Colonic mucosa (tissue), 4 donors: Measurements from ENCODE around the gene FGF19. TPM values are rescaled to one million over a fixed set of nuclear protein-coding genes. Genes with fewer than 3 reads are reported as not detected.

Source experiments
- DNase-seq: peaks from one replicate; pipeline ENCODE4 v3.0.0-alpha.2; 2020
- H3K27ac ChIP-seq: fragments of 200-600 bp; one replicate; pipeline ENCODE4 v1.8.0; 2021
- H3K27me3 ChIP-seq: fragments of 200-600 bp; one replicate; pipeline ENCODE4 v1.8.0; 2021
- H3K36me3 ChIP-seq: fragments of 200-600 bp; one replicate; pipeline ENCODE4 v1.8.0; 2021
- H3K4me1 ChIP-seq: fragments of 200-600 bp; one replicate; pipeline ENCODE4 v1.8.0; 2021; ENCODE audit warnings: mild to moderate bottlenecking
- H3K4me3 ChIP-seq: fragments of 200-600 bp; one replicate; pipeline ENCODE4 v1.8.0; 2021
- H3K9ac ChIP-seq, 2 donors: one replicate each; pipeline ENCODE4 v1.7.0; 2013; ENCODE audit warnings: control low read depth in 2 of 2, low read depth in 2 of 2, low read length in 2 of 2
- H3K9me3 ChIP-seq: fragments of 200-600 bp; one replicate; pipeline ENCODE4 v1.8.0; 2021
- intact Hi-C: fragments of 100-400 bp; cut with DNase I; formaldehyde crosslinking; loops from one replicate; pipeline ENCODE4 v1.14.1; 2022
- total RNA-seq, 2 donors: library from RNA; stranded (reverse); fragmentation: NEBNext Ultra II Directional in 1 of 2; extraction: Animal tissue kit (Norgen Biotek cat#: 25700) in 1 of 2; gene quantifications; one replicate each; pipeline ENCODE4 v1.2.1, GENCODE V29; 2021
- TF ChIP-seq, protein P1 (sequence below): fragments of 200-600 bp; IDR thresholded peaks from one replicate; pipeline ENCODE4 v1.8.0; 2022; ENCODE audit warnings: antibody characterized with exemption, mild to moderate bottlenecking
- donor health status: healthy.
- donor health status: DM: no; HTN: no; CAD: no.
- donor health status: DM: no; HTN: no; CAD: no.

FGF19 gene
- total RNA-seq, 2 donors from 2014 or later, result 0.22 TPM; not detected in 1

DNA sequence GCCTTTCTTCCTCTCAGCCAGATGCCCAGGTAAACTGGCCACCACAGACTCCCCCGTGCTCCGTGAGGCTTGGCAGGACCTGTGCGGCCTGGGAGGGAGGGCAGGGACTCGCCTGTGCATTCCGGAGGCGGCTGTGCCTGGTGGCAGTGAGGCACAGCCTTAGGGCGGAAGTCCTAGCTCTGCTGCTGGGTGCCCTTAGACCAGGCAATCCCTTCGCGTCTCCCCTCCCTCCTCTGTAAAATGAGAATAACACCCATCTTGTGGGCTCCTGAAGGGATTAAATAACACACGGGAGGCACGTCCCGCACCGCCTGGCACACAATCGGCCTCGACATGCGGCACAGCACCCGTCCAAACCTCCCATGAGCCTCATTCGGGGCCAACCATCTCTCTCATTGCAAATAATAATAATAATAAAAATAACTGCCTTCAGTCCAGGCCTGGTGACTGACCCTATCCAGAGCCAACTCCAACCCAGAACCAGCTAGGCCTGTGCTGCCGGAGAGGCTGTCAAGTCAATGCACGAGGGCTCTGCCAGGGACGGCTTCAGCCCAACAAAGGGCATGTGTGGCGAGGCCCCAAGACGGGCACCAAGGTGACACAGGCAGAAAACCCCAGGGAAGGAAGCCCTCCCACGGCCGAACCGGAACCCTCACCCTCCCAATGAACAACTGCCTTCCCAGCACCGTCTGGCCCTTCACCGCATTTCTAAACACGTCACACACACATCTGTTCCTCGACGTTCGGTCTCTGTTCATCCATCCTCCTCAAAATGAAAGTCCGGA is 36.9 kb downstream of the FGF19 start:
- Histone ChIP-seq H3K4me1 (no peaks in the 10 kb centered on the region), H3K27ac (no peak overlapping the region), H3K4me3 (no peak overlapping the region), H3K36me3 (no peaks in the 10 kb centered on the region), H3K9me3 (no peaks in the 10 kb centered on the region), H3K9ac (no peak overlapping the region), H3K27me3 (no peaks in the 10 kb centered on the region)
- no peak for DNase-seq
- TF ChIP-seq, protein P1, sequence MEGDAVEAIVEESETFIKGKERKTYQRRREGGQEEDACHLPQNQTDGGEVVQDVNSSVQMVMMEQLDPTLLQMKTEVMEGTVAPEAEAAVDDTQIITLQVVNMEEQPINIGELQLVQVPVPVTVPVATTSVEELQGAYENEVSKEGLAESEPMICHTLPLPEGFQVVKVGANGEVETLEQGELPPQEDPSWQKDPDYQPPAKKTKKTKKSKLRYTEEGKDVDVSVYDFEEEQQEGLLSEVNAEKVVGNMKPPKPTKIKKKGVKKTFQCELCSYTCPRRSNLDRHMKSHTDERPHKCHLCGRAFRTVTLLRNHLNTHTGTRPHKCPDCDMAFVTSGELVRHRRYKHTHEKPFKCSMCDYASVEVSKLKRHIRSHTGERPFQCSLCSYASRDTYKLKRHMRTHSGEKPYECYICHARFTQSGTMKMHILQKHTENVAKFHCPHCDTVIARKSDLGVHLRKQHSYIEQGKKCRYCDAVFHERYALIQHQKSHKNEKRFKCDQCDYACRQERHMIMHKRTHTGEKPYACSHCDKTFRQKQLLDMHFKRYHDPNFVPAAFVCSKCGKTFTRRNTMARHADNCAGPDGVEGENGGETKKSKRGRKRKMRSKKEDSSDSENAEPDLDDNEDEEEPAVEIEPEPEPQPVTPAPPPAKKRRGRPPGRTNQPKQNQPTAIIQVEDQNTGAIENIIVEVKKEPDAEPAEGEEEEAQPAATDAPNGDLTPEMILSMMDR, result no peak
- intact Hi-C loops, result no loop called here

DNA sequence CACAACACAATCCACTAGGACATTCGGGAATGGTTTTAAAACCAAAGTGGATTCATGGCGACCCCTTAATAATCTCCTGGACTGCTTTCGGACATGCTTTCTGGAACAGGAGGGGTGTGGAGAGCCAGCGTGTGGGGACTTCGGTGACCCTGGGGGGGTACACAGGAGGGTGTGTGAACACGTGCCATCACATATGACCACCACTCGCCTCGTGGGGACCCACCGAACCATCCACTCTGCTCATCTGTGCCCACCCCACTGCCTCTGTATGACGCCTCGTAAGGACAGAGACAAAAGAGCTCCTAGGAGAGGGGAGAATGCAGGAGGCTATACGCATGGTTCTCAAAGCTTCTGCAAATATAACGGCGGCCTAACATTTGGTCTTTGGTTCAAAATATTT is 37.6 kb downstream of the FGF19 start:
- TF ChIP-seq, protein P1, result no peak
- H3K4me3 ChIP-seq, result no peak overlapping the region
- no peak overlapping the region for H3K9ac ChIP-seq
- no peaks in the 10 kb centered on the region for H3K27me3 ChIP-seq
- H3K9me3 ChIP-seq, result no peaks in the 10 kb centered on the region
- H3K27ac ChIP-seq, result no peak overlapping the region
- no peaks in the 10 kb centered on the region for H3K36me3 ChIP-seq
- no peaks in the 10 kb centered on the region for H3K4me1 ChIP-seq
- intact Hi-C loops, result no loop called here
- DNase-seq, result no peak

DNA sequence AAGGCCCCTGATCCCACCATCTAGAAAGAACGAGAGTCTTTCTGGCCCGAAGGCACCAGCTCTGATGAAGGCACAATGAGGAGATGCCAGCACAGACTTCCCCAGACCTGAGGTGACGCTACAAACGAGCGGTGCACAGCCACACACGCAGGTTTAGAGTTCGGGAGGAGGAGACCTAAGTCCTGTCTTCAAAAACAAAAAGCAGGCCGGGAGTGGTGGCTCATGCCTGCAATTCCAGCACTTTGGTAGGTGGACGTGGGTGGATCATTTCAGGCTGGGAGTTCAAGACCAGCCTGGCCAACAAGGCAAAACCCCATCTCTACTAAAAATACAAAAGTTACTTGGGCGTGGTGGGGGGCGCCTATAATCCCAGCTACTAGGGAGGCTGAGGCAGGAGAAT is 38.2 kb downstream of the FGF19 start:
- no peaks in the 10 kb centered on the region for H3K36me3 ChIP-seq
- DNase-seq, result no peak
- TF ChIP-seq, protein P1, result no peak
- H3K4me1 ChIP-seq, result no peaks in the 10 kb centered on the region
- H3K4me3 ChIP-seq, result no peak overlapping the region
- intact Hi-C loops, result no loop called here
- H3K9me3 ChIP-seq, result no peaks in the 10 kb centered on the region
- H3K27ac ChIP-seq, result no peak overlapping the region
- no peaks in the 10 kb centered on the region for H3K27me3 ChIP-seq
- H3K9ac ChIP-seq, result no peak overlapping the region

DNA sequence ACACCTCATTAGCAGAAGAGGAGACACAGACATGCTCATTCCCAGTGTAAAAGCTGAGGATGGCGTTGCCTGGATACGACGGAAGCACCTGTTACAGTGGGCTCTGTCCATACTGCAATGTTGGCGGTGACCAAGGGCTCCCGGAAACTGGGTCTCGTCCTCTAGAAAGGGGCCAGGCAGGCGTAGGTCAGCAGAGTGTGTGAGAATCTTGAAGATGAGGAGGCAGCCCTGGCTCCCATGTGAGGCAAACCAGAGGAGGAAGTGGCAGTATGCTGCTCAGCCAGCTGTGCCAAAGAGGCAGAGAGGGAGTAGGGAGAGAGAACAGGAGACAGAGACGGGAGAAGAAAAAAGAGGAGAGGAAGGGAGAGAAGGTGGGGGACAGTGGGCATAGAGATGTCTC is 38.9 kb downstream of the FGF19 start:
- H3K9ac ChIP-seq, result no peak overlapping the region
- intact Hi-C loops, result no loop called here
- no peaks in the 10 kb centered on the region for H3K4me1 ChIP-seq
- no peaks in the 10 kb centered on the region for H3K27me3 ChIP-seq
- no peak overlapping the region for H3K4me3 ChIP-seq
- TF ChIP-seq, protein P1, result no peak
- H3K27ac ChIP-seq, result no peak overlapping the region
- no peaks in the 10 kb centered on the region for H3K9me3 ChIP-seq
- DNase-seq, result no peak
- no peaks in the 10 kb centered on the region for H3K36me3 ChIP-seq

DNA sequence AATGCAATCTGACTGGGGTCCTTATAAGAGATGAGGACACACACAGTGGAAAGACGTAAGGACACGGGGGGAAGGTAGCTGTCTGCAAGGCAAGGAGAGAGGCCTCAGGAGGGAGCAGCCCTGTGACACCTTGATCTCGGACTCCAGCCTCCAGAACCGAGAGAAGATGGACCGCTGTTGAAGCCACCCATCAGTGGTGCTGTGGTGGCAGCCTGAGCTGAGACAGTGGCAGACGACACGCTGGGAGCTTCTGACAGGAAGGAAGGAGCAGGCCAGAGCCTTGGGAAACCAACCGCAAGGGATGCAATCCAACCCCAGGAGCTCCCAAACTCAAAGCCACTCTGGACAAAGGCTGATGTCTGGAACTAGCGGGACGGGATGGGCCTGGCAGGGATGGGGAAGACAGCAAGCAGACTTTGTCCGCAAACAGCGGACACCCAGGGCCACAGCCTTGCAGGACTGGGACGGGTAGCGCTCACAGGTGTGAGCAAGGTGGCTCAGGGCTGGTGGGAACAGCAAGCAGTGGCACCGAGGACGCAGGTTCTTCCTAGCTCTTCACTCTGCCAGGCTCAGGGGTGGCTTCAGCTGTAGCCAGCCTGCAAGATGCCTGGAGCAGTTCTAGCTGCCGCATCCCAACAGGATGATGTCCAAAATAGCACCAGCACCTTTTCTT is 39.6 kb downstream of the FGF19 start:
- Histone ChIP-seq H3K27ac (no peak overlapping the region), H3K9me3 (no peaks in the 10 kb centered on the region), H3K9ac (no peak overlapping the region), H3K4me3 (no peak overlapping the region), H3K27me3 (no peaks in the 10 kb centered on the region), H3K36me3 (no peaks in the 10 kb centered on the region), H3K4me1 (no peaks in the 10 kb centered on the region)
- DNase-seq, result no peak
- intact Hi-C loops, result no loop called here
- TF ChIP-seq, protein P1, result no peak
